CD14-positive monocyte (primary cell): ENCODE results near the gene COL19A1. TPM values are rescaled to one million over a fixed set of nuclear protein-coding genes. Genes with fewer than 3 reads are reported as not detected.

Experiments used
- DNase-seq, 3 donors: peaks; one replicate each; pipeline ENCODE4 v3.0.0-alpha.2; 2011 to 2022
- H2AFZ ChIP-seq: 2 replicates; pipeline ENCODE4 v1.6.0; 2012; ENCODE audit warnings: mild to moderate bottlenecking, low read depth, low read length, inconsistent platforms; ENCODE audit not compliant: insufficient read depth, poor library complexity, severe bottlenecking
- H3K27ac ChIP-seq, 2 donors: 1 replicate in 1 of 2; 2 replicates in 1 of 2; pipeline ENCODE4 v1.5.1; 2012 to 2013; ENCODE audit warnings: low read length in 2 of 2, control low read depth in 1 of 2, inconsistent platforms in 1 of 2, low read depth in 1 of 2, mild to moderate bottlenecking in 1 of 2
- H3K27me3 ChIP-seq, 2 donors: one replicate each; pipeline versions ENCODE4 v1.6.0 to v1.6.1; 2011 to 2013; ENCODE audit warnings: low read length in 2 of 2; ENCODE audit not compliant: control insufficient read depth in 2 of 2, insufficient read depth in 2 of 2
- H3K36me3 ChIP-seq, 2 donors: replicated peaks in 1 of 2; 1 replicate in 1 of 2; 2 replicates in 1 of 2; pipeline versions ENCODE4 v1.5.1 to v1.6.1; 2012 to 2013; ENCODE audit warnings: low read length in 2 of 2, control low read depth in 1 of 2, inconsistent platforms in 1 of 2, mild to moderate bottlenecking in 1 of 2; ENCODE audit not compliant: insufficient read depth in 2 of 2, control insufficient read depth in 1 of 2
- H3K4me1 ChIP-seq, 2 donors: 1 replicate in 1 of 2; 2 replicates in 1 of 2; pipeline versions ENCODE4 v1.5.1 to v1.6.1; 2012 to 2013; ENCODE audit warnings: low read length in 2 of 2, control low read depth in 1 of 2, inconsistent platforms in 1 of 2, mild to moderate bottlenecking in 1 of 2, moderate library complexity in 1 of 2; ENCODE audit not compliant: insufficient read depth in 2 of 2, control insufficient read depth in 1 of 2
- H3K4me2 ChIP-seq: replicated peaks from 2 replicates; pipeline ENCODE3; 2012; ENCODE audit warnings: low read length, moderate library complexity, mild to moderate bottlenecking; ENCODE audit not compliant: poor library complexity, severe bottlenecking; ENCODE audit errors: extremely low read depth
- H3K4me3 ChIP-seq, 3 experiments: fragments of 200-600 bp in 1 of 3; sonication (generic) in 1 of 3; replicated peaks in 1 of 3; 1 replicate in 2 of 3; 2 replicates in 1 of 3; pipeline ENCODE4 v1.5.1; 2011 to 2013; ENCODE audit warnings: low read length in 3 of 3, mild to moderate bottlenecking in 3 of 3, control low read depth in 2 of 3, low read depth in 2 of 3, inconsistent platforms in 1 of 3, moderate library complexity in 1 of 3
- H3K79me2 ChIP-seq: 2 replicates; pipeline ENCODE4 v1.6.0; 2012; ENCODE audit warnings: mild to moderate bottlenecking, control low read depth, inconsistent platforms, low read length, moderate library complexity; ENCODE audit not compliant: insufficient read depth
- H3K9ac ChIP-seq: 2 replicates; pipeline ENCODE4 v1.6.0; 2017; ENCODE audit warnings: low read length, mild to moderate bottlenecking; ENCODE audit not compliant: insufficient read depth, poor library complexity, severe bottlenecking
- H3K9me3 ChIP-seq, 2 donors: replicated peaks in 1 of 2; 1 replicate in 1 of 2; 2 replicates in 1 of 2; pipeline versions ENCODE4 v1.5.1 to v1.6.1; 2012 to 2013; ENCODE audit warnings: low read length in 2 of 2, control low read depth in 1 of 2; ENCODE audit not compliant: control insufficient read depth in 1 of 2, insufficient read depth in 1 of 2
- H4K20me1 ChIP-seq: 2 replicates; pipeline ENCODE4 v1.6.0; 2012; ENCODE audit warnings: mild to moderate bottlenecking, low read length, control low read depth, moderate library complexity; ENCODE audit not compliant: insufficient read depth
- H3K27ac Mint-ChIP-seq, 7 donors: one replicate each; pipeline ENCODE4 v1.8.0; 2020; ENCODE audit warnings: mild to moderate bottlenecking in 7 of 7, mixed read lengths in 7 of 7, moderate library complexity in 6 of 7, inconsistent platforms in 2 of 7
- H3K27me3 Mint-ChIP-seq, 3 donors: one replicate each; pipeline ENCODE4 v1.8.0; 2021 to 2022; ENCODE audit warnings: low read depth in 3 of 3, mild to moderate bottlenecking in 3 of 3, mixed read lengths in 3 of 3, moderate library complexity in 3 of 3, inconsistent platforms in 1 of 3
- H3K36me3 Mint-ChIP-seq, 2 donors: one replicate each; pipeline ENCODE4 v1.8.0; 2020; ENCODE audit warnings: mixed read lengths in 2 of 2, inconsistent platforms in 1 of 2, mild to moderate bottlenecking in 1 of 2
- H3K4me1 Mint-ChIP-seq: one replicate; pipeline ENCODE4 v1.8.0; 2020; ENCODE audit warnings: mild to moderate bottlenecking, mixed read lengths
- H3K4me3 Mint-ChIP-seq, 2 donors: one replicate each; pipeline ENCODE4 v1.8.0; 2020; ENCODE audit warnings: mild to moderate bottlenecking in 2 of 2, mixed read lengths in 2 of 2, moderate library complexity in 1 of 2
- H3K9me3 Mint-ChIP-seq, 7 donors: one replicate each; pipeline ENCODE4 v1.8.0; 2020 to 2022; ENCODE audit warnings: mixed read lengths in 7 of 7, mild to moderate bottlenecking in 6 of 7, moderate library complexity in 6 of 7, inconsistent platforms in 2 of 7
- WGBS: methylation state at CpG from one replicate; pipeline ENCODE4 v1.1.5; 2013; ENCODE audit warnings: missing lambda C conversion rate; ENCODE audit not compliant: insufficient coverage; 5-methylcytosine and 5-hydroxymethylcytosine counted together
- intact Hi-C, 2 donors: fragments of 100-400 bp; cut with micrococcal nuclease; formaldehyde crosslinking; loops; one replicate each; pipeline versions ENCODE4 v1.15.0 to v1.15.1; 2023
- polyA plus RNA-seq, 3 donors: library from polyadenylated mRNA; depleted of rRNA in 1 of 3; unstranded in 2 of 3; stranded (reverse) in 1 of 3; fragments of 300-500 nt in 2 of 3; fragments of >200 nt in 1 of 3; fragmentation: Illumina TruSeq in 2 of 3; gene quantifications; 1 replicate in 2 of 3; 2 replicates in 1 of 3; pipeline ENCODE4 v1.2.3, GENCODE V29; 2012 to 2021
- TF ChIP-seq, protein P1 (sequence below): fragments of 200-600 bp; IDR thresholded peaks from one replicate; pipeline ENCODE4 v1.8.0; 2022; ENCODE audit warnings: antibody characterized with exemption, mild to moderate bottlenecking

COL19A1 gene
- polyA plus RNA-seq, 3 donors, result not detected

DNA sequence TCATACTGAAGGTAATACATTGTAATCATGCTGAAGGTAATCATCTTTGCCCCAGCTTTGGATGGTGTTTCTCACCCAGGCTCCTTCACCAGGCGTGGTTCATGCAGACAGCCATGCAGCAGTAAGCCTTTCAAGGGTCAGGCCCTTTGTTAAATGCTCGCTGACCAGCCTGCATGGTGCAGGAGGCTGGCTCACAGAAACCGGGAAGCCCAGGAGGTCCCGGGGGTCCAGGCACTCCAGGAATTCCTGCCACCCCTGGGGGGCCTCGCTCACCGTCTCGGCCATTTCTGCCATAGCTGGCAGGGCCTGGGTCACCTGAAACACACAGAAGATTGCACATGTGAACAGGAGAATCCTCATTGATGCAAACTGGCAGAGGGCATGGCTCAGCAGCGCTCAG, 350.4 kb downstream of the COL19A1 start:
- intact Hi-C loops, result no loop called here
- Histone ChIP-seq H3K9ac (no peak overlapping the region), H3K4me3 (no peak overlapping the region), H3K79me2 (no peaks in the 10 kb centered on the region), H3K9me3 (no peaks in the 10 kb centered on the region), H3K27me3 (no peaks in the 10 kb centered on the region), H3K27ac (no peak overlapping the region), H3K36me3 (no peaks in the 10 kb centered on the region), H2AFZ (no peak overlapping the region), H3K4me1 (no peaks in the 10 kb centered on the region), H4K20me1 (no peaks in the 10 kb centered on the region), H3K4me2 (no peak overlapping the region)
- peaks cover 0 to 3% (median 0%) of the 10 kb centered on the region in 3 donors for H3K27me3 Mint-ChIP-seq
- no peaks in the 10 kb centered on the region for H3K9me3 Mint-ChIP-seq
- no peaks in the 10 kb centered on the region for H3K36me3 Mint-ChIP-seq
- TF ChIP-seq, protein P1, sequence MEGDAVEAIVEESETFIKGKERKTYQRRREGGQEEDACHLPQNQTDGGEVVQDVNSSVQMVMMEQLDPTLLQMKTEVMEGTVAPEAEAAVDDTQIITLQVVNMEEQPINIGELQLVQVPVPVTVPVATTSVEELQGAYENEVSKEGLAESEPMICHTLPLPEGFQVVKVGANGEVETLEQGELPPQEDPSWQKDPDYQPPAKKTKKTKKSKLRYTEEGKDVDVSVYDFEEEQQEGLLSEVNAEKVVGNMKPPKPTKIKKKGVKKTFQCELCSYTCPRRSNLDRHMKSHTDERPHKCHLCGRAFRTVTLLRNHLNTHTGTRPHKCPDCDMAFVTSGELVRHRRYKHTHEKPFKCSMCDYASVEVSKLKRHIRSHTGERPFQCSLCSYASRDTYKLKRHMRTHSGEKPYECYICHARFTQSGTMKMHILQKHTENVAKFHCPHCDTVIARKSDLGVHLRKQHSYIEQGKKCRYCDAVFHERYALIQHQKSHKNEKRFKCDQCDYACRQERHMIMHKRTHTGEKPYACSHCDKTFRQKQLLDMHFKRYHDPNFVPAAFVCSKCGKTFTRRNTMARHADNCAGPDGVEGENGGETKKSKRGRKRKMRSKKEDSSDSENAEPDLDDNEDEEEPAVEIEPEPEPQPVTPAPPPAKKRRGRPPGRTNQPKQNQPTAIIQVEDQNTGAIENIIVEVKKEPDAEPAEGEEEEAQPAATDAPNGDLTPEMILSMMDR, result no peak
- H3K27ac Mint-ChIP-seq, result no peak overlapping the region
- DNase-seq, result no peak
- no peaks in the 10 kb centered on the region for H3K4me1 Mint-ChIP-seq
- 77% methylated on average over 8 of the region's 8 CpGs for whole genome bisulfite sequencing
- no peak overlapping the region for H3K4me3 Mint-ChIP-seq

GRCh38 chr6:70219943-70220613, 353.7 kb downstream of the COL19A1 start:
- H3K4me3 Mint-ChIP-seq, result no peak overlapping the region
- Histone ChIP-seq H3K4me3 (no peak overlapping the region), H3K79me2 (no peaks in the 10 kb centered on the region), H3K4me2 (no peak overlapping the region), H3K9ac (no peak overlapping the region), H3K27ac (no peak overlapping the region), H3K36me3 (no peaks in the 10 kb centered on the region), H3K27me3 (no peaks in the 10 kb centered on the region), H3K9me3 (no peaks in the 10 kb centered on the region), H3K4me1 (no peaks in the 10 kb centered on the region), H2AFZ (no peak overlapping the region), H4K20me1 (no peaks in the 10 kb centered on the region)
- 100% methylated on average over 1 of the region's 1 CpG for WGBS
- H3K9me3 Mint-ChIP-seq, result no peaks in the 10 kb centered on the region
- intact Hi-C loops, result no loop called here
- peaks cover 1 to 2% (median 1%) of the 10 kb centered on the region in 3 donors for H3K27me3 Mint-ChIP-seq
- DNase-seq, result no peak
- H3K36me3 Mint-ChIP-seq, result no peaks in the 10 kb centered on the region
- no peaks in the 10 kb centered on the region for H3K4me1 Mint-ChIP-seq
- TF ChIP-seq, protein P1, result no peak
- H3K27ac Mint-ChIP-seq, result no peak overlapping the region
